ENCODE data around the gene APOA1.
"Not testable (repeated sequence)": the region's sequence is repeated elsewhere in the genome, so short reads cannot be mapped to it uniquely, and the experiment has no call there.

Gene APOA1

DNA sequence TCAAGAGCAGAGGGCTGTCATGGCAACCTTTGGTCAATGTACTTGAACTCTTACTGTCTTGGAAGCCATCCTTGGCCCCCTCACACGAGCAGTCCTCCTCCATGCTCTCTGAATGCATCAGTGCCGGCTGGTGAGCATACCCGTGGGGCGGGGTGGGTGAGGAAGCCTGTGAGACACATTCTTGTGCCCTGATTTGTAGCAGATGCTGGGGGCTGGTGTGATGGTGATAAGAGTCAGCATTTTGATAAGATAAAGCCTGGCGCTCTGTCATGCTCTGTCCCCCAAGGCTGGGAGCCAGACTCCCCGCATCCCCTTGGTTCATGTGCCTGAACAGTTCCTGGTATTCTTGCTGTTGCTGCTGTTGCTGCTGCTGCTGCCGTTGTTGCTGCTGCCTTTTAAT is 20.5 kb upstream of the APOA1 start:
- no peak for DNase-seq (ENCODE audit: low read depth in 3 of 3)

- DNase-seq (ENCODE audit: low read depth in 3 of 3): no peak
These were observed 19.9 kb upstream of the APOA1 start for GRCh38 chr11:116857316-116857715.

GRCh38 chr11:116856423-116856822 is 19.0 kb upstream of the APOA1 start:
- DNase-seq (ENCODE audit: low read depth in 3 of 3): no peak

DNA sequence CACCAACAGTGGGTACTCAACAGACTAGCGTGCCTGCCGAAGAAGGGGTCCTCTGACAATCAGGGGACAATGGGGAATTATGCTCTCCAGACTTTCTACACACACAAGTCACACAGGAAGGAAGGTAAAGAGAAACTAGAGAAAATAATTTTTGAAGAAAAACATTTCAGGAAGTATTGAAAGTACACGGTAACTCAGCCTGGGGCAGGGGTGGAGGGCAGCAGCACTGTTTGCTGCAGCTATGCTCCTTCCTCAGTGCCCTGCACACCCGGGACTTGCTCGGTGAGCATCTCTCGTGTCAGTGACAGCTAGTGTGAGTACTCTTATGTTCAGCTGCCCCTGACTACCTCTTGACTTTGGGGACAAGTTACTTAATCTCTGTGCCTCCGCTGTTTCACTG is 18.0 kb upstream of the APOA1 start:
- DNase-seq (ENCODE audit: low read depth in 3 of 3): no peak

GRCh38 chr11:116853461-116854073 is 16.1 kb upstream of the APOA1 start:
- peak; percentile 37 to 52 (median 49) for DNase-seq (ENCODE audit: low read depth in 3 of 3)

DNA sequence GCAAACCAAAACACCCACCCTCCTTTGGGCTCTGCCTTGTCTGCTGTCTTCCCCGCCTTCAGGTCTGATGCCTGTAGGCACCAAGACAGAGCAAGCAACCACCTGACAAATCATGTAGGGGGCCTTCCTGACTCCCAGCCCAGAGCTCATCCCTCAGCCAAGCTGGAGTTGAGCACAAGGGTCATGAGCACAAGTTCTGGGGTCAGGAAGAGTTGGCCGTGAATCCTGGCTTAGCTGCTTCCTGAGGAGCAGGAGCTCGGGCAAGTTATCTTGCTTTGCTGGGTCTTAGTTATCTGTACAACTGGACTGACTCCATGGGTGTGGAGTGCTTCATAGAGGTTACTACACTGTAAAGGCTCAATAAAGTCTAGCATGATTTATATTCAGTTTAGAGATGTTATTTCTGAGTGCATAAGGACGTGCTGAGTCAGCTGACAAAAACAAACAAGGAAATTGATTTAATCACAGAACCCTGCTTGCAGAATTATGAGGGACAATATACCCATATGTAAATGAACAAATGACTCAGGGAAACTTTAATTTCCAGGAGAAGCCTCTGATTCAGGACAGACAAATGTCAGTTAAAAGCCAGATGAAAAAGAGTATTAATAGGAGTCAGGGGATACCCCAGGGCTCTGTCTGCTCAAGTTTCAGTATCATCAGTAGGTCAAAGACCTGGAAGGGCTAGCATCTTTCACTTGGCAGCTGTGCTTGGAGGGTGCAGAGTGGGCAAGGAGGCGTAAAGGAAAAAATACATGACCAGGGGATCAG is 15.0 kb upstream of the APOA1 start:
- DNase-seq (ENCODE audit: low read depth in 3 of 3): no peak

DNA sequence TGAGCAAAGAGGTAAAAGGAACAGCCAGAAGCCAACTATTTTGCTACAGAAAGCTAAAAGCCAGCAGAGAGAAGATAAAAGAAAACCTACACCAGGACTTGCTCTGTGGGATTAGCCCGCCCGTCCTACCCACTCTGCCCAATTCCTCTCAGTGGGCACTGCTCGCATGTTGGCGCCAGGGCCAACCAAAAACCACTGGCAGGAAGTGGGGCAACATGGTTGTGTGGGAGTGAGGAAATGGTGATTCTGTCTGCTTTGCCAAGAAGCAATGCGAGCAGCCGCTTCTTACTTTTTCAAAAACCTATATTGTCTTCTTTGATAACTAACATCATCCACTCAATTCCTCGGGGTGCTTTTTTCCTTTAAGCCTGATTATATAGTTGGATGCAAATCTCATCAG is 14.2 kb upstream of the APOA1 start:
- peak in 1 of 3 donors; percentile 31 for DNase-seq (ENCODE audit: low read depth in 3 of 3)

DNA sequence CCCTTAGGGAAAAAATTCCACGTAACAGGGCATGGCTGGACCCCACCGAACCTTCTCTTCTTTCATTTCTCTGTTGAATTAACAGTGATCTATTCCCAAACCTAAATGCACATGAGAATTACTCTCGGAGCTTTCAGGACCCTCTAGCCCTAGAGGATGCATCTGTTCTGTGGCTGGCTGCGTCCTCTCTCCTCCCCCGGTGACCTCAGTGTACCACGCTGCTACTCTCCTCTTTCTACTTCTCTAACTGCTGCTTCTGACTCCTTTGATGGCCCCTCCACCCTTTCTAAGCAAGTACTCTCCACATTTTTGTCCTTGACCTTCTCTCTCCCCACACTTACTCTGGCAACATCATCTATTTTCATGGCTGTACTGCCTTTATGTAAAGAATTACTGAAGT is 12.1 kb upstream of the APOA1 start:
- no peak for DNase-seq (ENCODE audit: low read depth in 3 of 3)

DNA sequence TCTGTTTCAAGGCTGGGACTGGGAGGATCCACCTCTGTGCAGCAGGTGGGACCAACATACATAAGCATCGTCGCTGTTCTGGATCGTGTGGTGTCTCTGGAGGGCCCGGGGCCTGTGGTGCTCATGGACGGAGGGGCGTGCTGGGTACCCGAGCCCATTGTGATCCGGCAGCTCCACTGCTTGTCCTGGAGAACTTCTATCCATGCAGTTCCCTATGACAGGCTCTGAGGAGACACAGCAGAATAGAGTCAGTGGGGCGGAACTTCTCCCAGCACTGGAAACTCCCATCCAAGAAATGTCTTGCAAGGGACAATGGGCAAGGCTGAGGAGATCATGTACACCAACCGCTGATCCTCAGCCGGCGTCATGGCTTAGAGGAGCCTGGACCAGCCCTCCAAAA is 11.6 kb upstream of the APOA1 start:
- no peak for DNase-seq (ENCODE audit: low read depth in 3 of 3)

GRCh38 chr11:116847612-116848011 is 10.2 kb upstream of the APOA1 start:
- no peak for DNase-seq (ENCODE audit: low read depth in 3 of 3)

DNA sequence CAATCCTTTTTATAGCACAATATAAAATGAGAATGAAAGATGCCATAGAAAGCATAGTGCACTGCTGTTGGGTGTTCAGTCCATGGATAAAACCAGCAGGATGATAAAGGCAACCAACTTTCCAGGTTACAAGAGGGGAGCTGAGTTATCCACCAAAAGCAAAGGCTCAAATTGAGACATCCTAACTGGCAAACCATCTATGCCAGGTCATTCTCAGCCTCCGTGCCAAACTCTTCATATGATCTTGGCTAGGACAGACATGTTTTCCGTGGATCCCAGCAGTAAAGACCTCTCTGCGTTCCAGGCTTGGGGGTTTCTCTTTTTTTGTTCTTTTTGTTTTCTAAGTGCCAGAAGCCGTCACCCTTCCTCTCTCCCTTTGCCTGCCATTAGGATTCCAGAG is 7.3 kb upstream of the APOA1 start:
- DNase-seq (ENCODE audit: low read depth in 3 of 3): no peak

- no peak for DNase-seq (ENCODE audit: low read depth in 3 of 3)
These were observed 6.2 kb upstream of the APOA1 start for GRCh38 chr11:116843661-116844060.

GRCh38 chr11:116842909-116843308 is 5.5 kb upstream of the APOA1 start:
- no peak for DNase-seq (ENCODE audit: low read depth in 3 of 3)

- DNase-seq (ENCODE audit: low read depth in 3 of 3): no peak
These were observed 4.7 kb upstream of the APOA1 start for GRCh38 chr11:116842117-116842516.

DNA sequence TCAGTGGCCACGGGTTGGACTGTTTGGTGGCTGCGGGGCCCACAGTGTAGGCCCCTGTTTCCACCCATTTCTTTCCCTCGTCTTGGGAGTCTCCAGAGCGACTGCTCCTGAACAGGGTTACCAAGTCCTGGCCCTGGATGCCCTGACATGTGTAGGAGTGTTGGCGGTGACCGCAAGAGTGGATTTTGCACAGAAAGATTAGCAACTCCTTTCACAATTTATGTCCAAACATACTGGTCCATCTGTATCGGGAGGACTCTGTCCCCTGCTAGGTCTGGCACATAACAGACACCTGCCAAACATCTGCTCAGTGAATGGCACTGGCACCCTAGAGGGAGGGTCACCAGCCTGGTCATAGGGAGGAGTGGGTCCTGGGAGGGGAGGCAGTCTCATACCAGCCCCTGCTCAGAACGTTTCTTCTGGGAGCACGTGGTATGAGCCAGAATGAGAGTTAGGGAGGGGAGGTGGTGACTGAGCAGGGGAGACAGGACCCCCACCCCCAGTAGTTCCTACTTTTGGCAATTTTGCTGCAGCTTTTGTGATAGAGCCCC is 3.4 kb upstream of the APOA1 start:
- DNase-seq (ENCODE audit: low read depth in 3 of 3): no peak

GRCh38 chr11:116840224-116840745 is 2.9 kb upstream of the APOA1 start:
- DNase-seq (ENCODE audit: low read depth in 3 of 3): no peak

DNA sequence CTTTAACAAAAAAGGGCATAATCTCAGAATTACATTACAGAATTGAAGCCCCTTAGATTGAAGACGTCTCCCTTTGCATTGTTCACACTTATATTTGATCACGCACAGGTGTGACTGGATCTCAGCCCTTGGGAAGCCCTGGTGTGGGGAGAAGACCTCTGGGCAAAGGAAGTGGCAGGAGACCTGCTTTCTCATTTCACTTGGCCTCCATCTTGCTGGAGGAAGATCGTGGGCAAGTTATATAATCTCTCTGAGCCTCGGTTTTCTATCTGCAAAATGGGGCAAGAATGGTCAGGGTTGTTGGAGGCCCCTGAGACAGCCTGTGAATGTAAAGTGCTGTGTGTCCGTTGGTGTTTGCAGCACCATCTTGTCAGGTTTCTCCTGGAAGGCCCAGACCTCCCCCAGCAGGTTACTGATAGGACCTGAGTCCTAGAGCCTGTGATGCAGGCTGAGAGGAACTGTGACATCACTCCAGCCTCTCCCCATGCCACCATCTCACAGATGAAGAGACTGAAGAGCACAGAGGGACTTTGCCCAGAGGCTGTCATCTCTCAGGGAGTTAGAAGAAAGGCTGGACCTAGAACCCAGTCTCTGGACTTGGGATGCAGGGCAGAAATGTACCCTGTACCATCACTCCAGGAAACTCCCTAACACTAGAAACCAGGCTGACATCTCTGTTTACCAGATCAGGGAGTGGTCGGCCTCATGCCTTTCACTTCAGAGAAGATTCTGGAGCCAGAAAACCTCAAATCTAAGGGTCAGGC is 1.1 kb upstream of the APOA1 start:
- DNase-seq (ENCODE audit: low read depth in 3 of 3): no peak

DNA sequence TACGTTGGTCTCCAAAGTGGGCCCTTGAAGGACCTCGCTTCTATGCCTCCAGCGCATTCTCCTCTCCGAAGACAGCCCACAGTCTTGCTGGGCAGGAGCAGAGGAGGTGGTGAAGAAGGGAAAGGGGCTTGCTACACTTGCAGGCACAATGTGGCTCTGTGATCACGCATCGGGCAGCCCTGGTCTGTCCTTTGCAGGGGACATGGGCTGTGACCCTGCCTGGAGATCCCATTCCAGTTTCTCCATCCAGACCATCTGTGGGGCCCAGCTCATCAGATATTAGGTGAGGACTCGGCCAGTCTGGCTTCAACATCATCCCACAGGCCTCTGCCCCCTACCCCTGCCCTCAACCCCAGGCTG is 810 bp downstream of the APOA1 start:
- no peak for DNase-seq (ENCODE audit: low read depth in 3 of 3)

GRCh38 chr11:116835791-116836631 is 1.4 kb downstream of the APOA1 start:
- DNase-seq (ENCODE audit: low read depth in 3 of 3): peak; percentile 63 to 74 (median 68)

DNA sequence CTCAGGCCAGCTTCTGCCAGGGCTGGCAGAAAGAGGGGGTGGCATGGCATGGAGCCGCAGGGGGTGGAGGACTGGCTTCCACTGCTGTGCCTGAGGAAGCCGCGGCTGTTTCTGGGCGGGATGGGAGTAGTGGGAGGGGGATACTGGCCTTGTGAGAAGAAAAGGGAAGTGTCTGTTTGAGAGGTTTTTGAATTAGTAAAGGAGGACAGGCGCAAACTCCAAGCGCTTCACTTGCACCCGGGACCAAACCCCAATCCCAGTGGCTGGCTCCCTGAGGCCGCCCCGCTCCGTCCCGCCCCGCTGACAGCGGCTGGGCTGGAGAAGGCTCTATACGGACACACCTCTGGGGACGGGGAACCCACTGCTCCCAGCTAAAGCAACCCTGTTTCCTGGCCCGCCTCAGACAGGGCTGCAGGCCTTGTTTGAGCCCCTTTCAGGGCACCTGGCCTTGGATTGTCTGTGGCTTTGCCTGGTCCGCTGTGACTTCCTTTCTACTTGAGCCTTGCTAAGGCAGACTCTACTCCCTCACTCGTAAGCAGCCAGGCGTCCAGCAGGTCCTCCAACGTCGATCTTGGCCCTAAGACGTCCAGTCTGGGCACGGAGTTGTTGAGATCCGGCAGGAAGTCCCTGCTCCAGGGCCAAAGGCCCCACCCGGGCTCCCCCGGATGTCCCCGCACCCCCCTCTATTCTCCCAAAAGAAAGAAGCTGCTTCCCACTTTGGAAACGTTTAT is 2.2 kb downstream of the APOA1 start:
- DNase-seq (ENCODE audit: low read depth in 3 of 3): no peak

DNA sequence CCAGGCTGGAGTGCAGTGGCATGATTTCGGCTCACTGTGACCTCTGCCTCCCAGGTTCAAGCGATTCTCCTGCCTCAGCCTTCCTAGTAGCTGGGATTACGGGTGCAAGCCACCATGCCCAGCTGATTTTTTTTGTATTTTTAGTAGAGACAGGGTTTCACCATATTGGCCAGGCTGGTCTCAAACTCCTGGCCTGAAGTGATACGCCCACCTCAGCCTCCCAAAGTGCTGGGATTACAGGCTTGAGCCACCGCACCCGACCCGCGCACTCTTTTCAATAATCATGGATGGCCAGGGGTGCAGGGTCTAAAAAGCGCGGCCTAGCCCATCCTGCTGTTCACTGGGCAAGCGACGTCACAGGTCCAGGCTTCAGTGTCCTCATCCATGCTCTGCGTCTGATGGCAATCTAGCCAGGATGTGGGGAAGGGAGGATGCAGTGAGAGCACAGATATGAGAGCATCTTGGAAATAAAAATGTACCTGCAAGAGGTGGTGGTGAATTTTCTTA is 2.8 kb downstream of the APOA1 start:
- DNase-seq (ENCODE audit: low read depth in 3 of 3): not testable (repeated sequence)

All from stimulated activated CD4-positive, alpha-beta T cell treated with anti-CD3 and anti-CD28 coated beads, TNF-alpha, amount 100 ng/mL, for 48 hours (primary cell).